Endothelial cell (in vitro differentiated cells): ENCODE data around the gene C13orf46. TPM values are rescaled to one million over a fixed set of nuclear protein-coding genes. Genes with fewer than 3 reads are reported as not detected.

Experiments
- DNase-seq: peaks from one replicate; pipeline ENCODE4 v3.0.0; 2021; ENCODE audit warnings: low spot score
- H3K27ac Mint-ChIP-seq: one replicate; pipeline ENCODE4 v1.8.0; 2021; ENCODE audit warnings: mixed read lengths, inconsistent platforms; ENCODE audit not compliant: unreplicated experiment
- H3K27me3 Mint-ChIP-seq: one replicate; pipeline ENCODE4 v1.8.0; 2021; ENCODE audit warnings: mild to moderate bottlenecking, moderate library complexity, mixed read lengths, inconsistent platforms; ENCODE audit not compliant: unreplicated experiment
- H3K36me3 Mint-ChIP-seq: one replicate; pipeline ENCODE4 v1.8.0; 2021; ENCODE audit warnings: mild to moderate bottlenecking, low read depth, mixed read lengths, inconsistent platforms; ENCODE audit not compliant: unreplicated experiment
- H3K4me1 Mint-ChIP-seq: one replicate; pipeline ENCODE4 v1.8.0; 2021; ENCODE audit warnings: mild to moderate bottlenecking, mixed read lengths, inconsistent platforms; ENCODE audit not compliant: unreplicated experiment
- H3K4me3 Mint-ChIP-seq: one replicate; pipeline ENCODE4 v1.8.0; 2021; ENCODE audit warnings: mild to moderate bottlenecking, mixed read lengths, inconsistent platforms; ENCODE audit not compliant: unreplicated experiment
- H3K9me3 Mint-ChIP-seq: one replicate; pipeline ENCODE4 v1.8.0; 2021; ENCODE audit warnings: mixed read lengths, inconsistent platforms; ENCODE audit not compliant: unreplicated experiment
- total RNA-seq: library from RNA; stranded (reverse); fragmentation: NEBNext Ultra II Directional; extraction: Animal tissue kit (Norgen Biotek cat#: 25700); gene quantifications from one replicate; pipeline ENCODE4 v1.2.1, GENCODE V29; 2021; ENCODE audit not compliant: unreplicated experiment
- TF ChIP-seq, protein P1 (sequence below): fragments of 200-600 bp; sonication (generic); IDR thresholded peaks from one replicate; pipeline ENCODE4 v1.5.0; 2021; ENCODE audit warnings: antibody characterized with exemption; ENCODE audit not compliant: unreplicated experiment

Gene C13orf46
- total RNA-seq, 1 donor from 2014 or later: 1.5 TPM

DNA sequence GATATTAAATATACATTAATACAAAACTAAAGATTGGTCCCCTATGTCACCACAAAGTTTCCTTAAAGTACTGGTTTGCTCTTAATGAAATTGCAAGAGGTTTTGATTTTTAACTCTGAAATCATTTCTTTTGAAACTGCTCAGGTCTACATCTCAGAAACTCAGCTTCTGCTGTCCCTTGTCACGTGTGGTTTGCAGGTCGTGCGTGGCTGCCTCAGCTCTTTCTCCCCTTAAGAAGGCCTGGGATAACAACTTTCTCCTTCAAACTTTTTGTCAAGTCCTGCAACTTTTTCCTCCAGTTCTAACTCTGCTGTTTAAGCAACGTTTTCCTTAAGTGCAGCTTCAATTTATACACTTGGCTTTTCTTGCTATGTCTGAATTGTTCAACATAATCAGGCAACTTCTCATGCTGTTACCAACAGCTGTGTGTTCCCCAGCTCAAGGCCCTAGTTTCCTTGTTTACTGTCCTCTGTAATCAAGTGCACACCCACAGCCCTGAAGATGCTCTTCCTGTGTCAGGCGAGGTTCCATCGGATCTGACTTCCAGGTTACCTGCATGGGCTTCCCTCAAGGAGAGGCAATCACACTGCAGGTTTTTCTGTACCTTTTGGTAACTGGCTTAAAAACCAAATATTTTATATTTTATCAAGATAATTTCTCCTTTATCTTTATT lies 13.5 kb downstream of the C13orf46 start:
- Mint-ChIP-seq H3K9me3 (peaks cover 9% of the 10 kb centered on the region), H3K27ac (peak overlapping the region; percentile 68), H3K36me3 (peaks cover 46% of the 10 kb centered on the region), H3K4me1 (peaks cover 4% of the 10 kb centered on the region), H3K4me3 (peak overlapping the region; percentile 60), H3K27me3 (peaks cover 21% of the 10 kb centered on the region)
- no peak for DNase-seq
- TF ChIP-seq, protein P1, sequence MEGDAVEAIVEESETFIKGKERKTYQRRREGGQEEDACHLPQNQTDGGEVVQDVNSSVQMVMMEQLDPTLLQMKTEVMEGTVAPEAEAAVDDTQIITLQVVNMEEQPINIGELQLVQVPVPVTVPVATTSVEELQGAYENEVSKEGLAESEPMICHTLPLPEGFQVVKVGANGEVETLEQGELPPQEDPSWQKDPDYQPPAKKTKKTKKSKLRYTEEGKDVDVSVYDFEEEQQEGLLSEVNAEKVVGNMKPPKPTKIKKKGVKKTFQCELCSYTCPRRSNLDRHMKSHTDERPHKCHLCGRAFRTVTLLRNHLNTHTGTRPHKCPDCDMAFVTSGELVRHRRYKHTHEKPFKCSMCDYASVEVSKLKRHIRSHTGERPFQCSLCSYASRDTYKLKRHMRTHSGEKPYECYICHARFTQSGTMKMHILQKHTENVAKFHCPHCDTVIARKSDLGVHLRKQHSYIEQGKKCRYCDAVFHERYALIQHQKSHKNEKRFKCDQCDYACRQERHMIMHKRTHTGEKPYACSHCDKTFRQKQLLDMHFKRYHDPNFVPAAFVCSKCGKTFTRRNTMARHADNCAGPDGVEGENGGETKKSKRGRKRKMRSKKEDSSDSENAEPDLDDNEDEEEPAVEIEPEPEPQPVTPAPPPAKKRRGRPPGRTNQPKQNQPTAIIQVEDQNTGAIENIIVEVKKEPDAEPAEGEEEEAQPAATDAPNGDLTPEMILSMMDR: no peak

DNA sequence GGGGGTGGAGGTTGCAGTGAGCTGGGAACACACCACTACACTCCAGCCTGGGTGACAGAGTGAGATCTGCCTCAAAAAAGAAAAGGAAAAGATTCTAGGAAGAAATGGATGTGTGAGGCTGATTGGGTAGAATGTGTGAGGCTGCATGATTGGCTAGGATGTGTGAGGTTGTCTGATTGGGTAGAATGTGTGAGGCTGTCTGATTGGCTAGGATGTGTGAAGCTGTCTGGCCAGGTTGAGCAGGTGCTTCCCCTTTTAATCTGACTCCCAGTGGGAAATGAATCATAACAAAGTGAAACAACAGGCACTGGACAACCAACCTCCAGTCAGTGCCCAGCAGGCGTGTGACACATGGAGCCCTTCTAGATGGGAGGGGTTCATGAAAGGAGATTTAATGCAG lies 14.7 kb downstream of the C13orf46 start:
- DNase-seq: no peak
- TF ChIP-seq, protein P1: no peak
- peaks cover 29% of the 10 kb centered on the region for H3K27me3 Mint-ChIP-seq
- H3K36me3 Mint-ChIP-seq: peaks cover 55% of the 10 kb centered on the region
- no peak overlapping the region for H3K4me3 Mint-ChIP-seq
- peaks cover 4% of the 10 kb centered on the region for H3K4me1 Mint-ChIP-seq
- peaks cover 9% of the 10 kb centered on the region for H3K9me3 Mint-ChIP-seq
- no peak overlapping the region for H3K27ac Mint-ChIP-seq

DNA sequence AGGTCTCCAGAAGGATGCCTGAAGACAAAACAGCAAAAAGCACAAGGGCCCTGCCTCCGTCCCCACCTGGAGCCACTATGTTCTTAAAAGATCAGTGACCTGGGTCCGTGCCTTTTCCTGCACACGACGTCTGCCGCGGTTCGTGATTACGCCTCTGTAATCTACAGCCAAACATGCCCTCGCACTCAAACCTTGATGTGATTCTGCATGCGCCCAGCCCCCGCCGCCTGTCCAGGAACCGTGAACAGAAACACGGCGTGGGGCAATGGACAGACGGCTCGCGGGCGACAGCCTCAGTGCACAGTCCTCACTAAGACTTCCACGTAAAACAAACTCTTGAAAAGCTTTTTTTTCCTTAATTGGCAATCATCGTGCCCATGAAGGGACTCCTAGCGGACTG lies 15.5 kb downstream of the C13orf46 start:
- TF ChIP-seq, protein P1: no peak
- Mint-ChIP-seq H3K9me3 (peaks cover 9% of the 10 kb centered on the region), H3K4me3 (no peak overlapping the region), H3K4me1 (peaks cover 4% of the 10 kb centered on the region), H3K27ac (no peak overlapping the region), H3K36me3 (peaks cover 51% of the 10 kb centered on the region), H3K27me3 (peaks cover 31% of the 10 kb centered on the region)
- DNase-seq: no peak

DNA sequence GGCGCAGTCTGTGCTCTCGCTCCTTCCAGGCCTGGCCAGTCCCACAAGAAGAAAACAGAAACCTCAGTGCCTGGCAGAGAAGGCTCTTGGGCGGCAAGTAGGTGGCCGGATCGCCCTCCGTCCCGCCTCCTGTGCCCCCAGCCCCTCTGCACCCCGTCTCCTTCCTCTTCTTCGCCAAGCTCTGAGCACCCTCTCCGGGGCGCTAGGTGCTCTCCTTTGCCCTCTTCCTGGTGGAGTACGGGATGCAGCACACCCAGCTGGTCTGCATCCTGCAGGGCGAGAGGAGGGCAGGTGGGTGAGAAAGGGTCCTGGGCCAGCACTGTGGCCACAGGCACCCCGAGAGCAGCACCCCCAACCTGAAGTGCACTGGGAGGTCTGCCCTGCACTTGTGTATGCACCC lies 17.3 kb downstream of the C13orf46 start:
- Mint-ChIP-seq H3K9me3 (peaks cover 5% of the 10 kb centered on the region), H3K27me3 (peaks cover 34% of the 10 kb centered on the region)

DNA sequence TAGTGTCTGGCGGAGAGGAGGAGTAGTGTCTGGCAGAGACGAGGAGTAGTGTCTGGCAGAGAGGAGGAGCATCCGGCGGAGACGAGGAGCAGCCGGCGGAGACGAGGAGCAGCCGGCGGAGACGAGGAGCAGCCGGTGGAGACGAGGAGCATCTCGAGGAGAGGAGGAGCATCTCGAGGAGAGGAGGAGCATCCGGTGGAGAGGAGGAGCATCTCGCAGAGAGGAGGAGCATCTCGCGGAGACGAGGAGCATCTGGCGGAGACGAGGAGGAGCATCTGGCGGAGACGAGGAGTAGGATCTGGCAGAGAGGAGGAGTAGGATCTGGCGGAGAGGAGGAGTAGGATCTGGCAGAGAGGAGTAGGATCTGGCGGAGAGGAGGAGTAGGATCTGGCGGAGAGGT lies 18.2 kb downstream of the C13orf46 start:
- DNase-seq: no peak
- peak overlapping the region; percentile 84 for H3K4me3 Mint-ChIP-seq
- peaks cover 34% of the 10 kb centered on the region for H3K27me3 Mint-ChIP-seq
- peaks cover 5% of the 10 kb centered on the region for H3K9me3 Mint-ChIP-seq
- H3K4me1 Mint-ChIP-seq: peaks cover 4% of the 10 kb centered on the region
- peaks cover 43% of the 10 kb centered on the region for H3K36me3 Mint-ChIP-seq
- peak overlapping the region; percentile 63 for H3K27ac Mint-ChIP-seq
- TF ChIP-seq, protein P1: no peak

More for the DNA sequence above, 17.3 kb downstream of the C13orf46 start:
- Mint-ChIP-seq H3K27ac (no peak overlapping the region), H3K4me1 (peaks cover 4% of the 10 kb centered on the region), H3K4me3 (peak overlapping the region; percentile 84), H3K36me3 (peaks cover 46% of the 10 kb centered on the region)
- TF ChIP-seq, protein P1: no peak
- no peak for DNase-seq
